Measurements from ENCODE around the gene MTHFSD. TPM values are rescaled to one million over a fixed set of nuclear protein-coding genes. Genes with fewer than 3 reads are reported as not detected.

Gene MTHFSD
- total RNA-seq, 1 experiment from 2014 or later: 4.7 TPM

- no CpG with 5 or more reads among the region's 7 CpGs for WGBS (ENCODE audit: extremely low coverage, insufficient read length, low lambda C conversion rate)
- H3K4me3 Mint-ChIP-seq: no peak overlapping the region
- no peak overlapping the region for H3K9ac ChIP-seq (ENCODE audit: extremely low read depth, insufficient read length, low read length)
Measured at GRCh38 chr16:86531191-86531545, 23.9 kb downstream of the MTHFSD start.

More at GRCh38 chr16:86531191-86531545, 23.9 kb downstream of the MTHFSD start:
- Histone ChIP-seq H3K79me1 (ENCODE audit: insufficient read depth, low read depth, low read length, poor library complexity, severe bottlenecking) (no peaks in the 10 kb centered on the region), H3K79me2 (ENCODE audit: insufficient read depth, low read length) (no peaks in the 10 kb centered on the region), H3K56ac (ENCODE audit: insufficient read length, low read depth, low read length) (no peak overlapping the region), H2AK5ac (ENCODE audit: insufficient read length, low read length) (no peak overlapping the region), H3K18ac (ENCODE audit: insufficient read length, low read depth, low read length) (no peak overlapping the region), H3K4ac (ENCODE audit: low read depth, low read length) (no peak overlapping the region), H3K23me2 (ENCODE audit: insufficient read length, low read depth, low read length, poor library complexity, severe bottlenecking) (no peaks in the 10 kb centered on the region), H3K4me2 (ENCODE audit: insufficient read depth, insufficient read length, low read length) (no peak overlapping the region), H4K91ac (ENCODE audit: insufficient read length, low read depth, low read length) (no peak overlapping the region), H3K14ac (ENCODE audit: insufficient read depth, low read length) (no peak overlapping the region), H2BK120ac (ENCODE audit: low read depth, low read length, poor library complexity, severe bottlenecking) (no peak overlapping the region), H2AFZ (ENCODE audit: low read length) (no peak overlapping the region), H3T11ph (ENCODE audit: low read length) (no peak overlapping the region), H2BK5ac (ENCODE audit: insufficient read length, low read length) (no peak overlapping the region), H4K20me1 (ENCODE audit: control insufficient read depth, insufficient read depth, insufficient read length) (no peaks in the 10 kb centered on the region), H2BK15ac (ENCODE audit: low read depth, low read length) (no peak overlapping the region), H3K4me1 (ENCODE audit: insufficient read depth, low read length) (no peaks in the 10 kb centered on the region), H3K27me3 (ENCODE audit: insufficient read depth, low read length) (no peaks in the 10 kb centered on the region), H2BK12ac (ENCODE audit: insufficient read length, low read depth, low read length) (no peak overlapping the region), H4K8ac (replicated peaks; ENCODE audit: insufficient read length, low read depth, low read length) (no peak overlapping the region), H4K5ac (ENCODE audit: insufficient read length, low read depth, low read length) (no peak overlapping the region), H2BK20ac (ENCODE audit: low read depth, low read length, poor library complexity, severe bottlenecking) (no peak overlapping the region), H3K27ac (ENCODE audit: insufficient read length, low read depth, low read length) (no peak overlapping the region), H3K9me3 (ENCODE audit: control insufficient read depth, low read depth, low read length) (no peaks in the 10 kb centered on the region), H3K23ac (ENCODE audit: insufficient read length, low read depth, low read length) (no peak overlapping the region)
- peaks cover 0 to 5% of the 10 kb centered on the region in 2 experiments; a peak in 2 of 5 replicates for H3K9me3 Mint-ChIP-seq
- peaks cover 0 to 5% (median 0%) of the 10 kb centered on the region in 3 experiments; a peak in 1 of 7 replicates for H3K36me3 Mint-ChIP-seq (ENCODE audit: insufficient read depth in 1 of 3, low read depth in 3 of 3)
- peaks cover 3 to 12% of the 10 kb centered on the region in 2 experiments; a peak in 3 of 4 replicates for H3K4me1 Mint-ChIP-seq
- no peak for TF ChIP-seq CTCF (conservative IDR thresholded peaks at IDR 0.05)
- DNase-seq: no peak
- peak overlapping the region in 1 of 3 experiments; percentile 72; a peak in 1 of 7 replicates for H3K27ac Mint-ChIP-seq
- H3K27me3 Mint-ChIP-seq (ENCODE audit: low read depth): peaks cover 13% of the 10 kb centered on the region
